IPS DF 4.7 (cell line): ENCODE measurements around the gene POLA1.
"Not testable (repeated sequence)": the region's sequence is repeated elsewhere in the genome, so short reads cannot be mapped to it uniquely, and the experiment has no call there.

Source experiments
- DNase-seq: peaks from one replicate; pipeline ENCODE4 v3.0.0-alpha.2; 2013; ENCODE audit warnings: low spot score; ENCODE audit errors: extremely low read depth

The POLA1 gene

DNA sequence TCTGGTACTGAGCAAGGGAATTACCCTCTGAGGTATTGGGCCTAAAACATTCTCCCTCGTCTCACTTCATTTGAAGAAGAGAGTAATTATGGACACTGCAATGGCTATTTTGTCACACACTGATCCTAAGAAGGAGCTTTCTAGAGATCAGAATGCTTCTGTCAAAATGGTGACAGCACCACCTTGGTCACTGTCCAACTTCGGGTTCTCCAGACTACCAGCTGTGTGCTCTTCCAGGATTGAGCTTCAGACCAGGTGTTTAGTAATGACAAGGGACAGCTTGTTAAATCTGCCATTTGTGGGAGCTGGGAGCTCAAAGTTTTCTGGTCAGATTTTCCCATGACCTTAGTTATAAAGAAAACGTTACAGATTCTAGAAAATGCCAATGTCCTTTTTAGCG, 105.4 kb downstream of the POLA1 start:
- no peak for DNase-seq

DNA sequence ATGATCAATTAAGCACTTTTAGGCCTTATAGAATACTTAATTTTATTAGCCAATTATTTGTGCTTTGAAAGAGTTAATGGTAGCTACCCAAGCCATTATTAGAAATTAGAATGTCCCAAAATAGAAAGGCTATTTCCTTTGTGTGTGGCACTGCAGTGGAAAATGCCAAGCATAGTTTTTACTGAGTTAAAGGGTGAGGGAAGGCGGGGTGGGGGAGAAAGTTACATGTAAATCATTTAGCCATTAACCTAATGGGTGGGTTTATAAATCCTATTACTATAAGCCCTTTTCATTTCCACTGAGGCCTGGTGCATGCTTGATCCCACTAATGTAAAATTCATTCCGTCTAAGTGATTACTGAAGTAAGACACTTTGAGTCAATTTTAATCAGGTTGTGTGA, 105.8 kb downstream of the POLA1 start:
- DNase-seq = no peak

DNA sequence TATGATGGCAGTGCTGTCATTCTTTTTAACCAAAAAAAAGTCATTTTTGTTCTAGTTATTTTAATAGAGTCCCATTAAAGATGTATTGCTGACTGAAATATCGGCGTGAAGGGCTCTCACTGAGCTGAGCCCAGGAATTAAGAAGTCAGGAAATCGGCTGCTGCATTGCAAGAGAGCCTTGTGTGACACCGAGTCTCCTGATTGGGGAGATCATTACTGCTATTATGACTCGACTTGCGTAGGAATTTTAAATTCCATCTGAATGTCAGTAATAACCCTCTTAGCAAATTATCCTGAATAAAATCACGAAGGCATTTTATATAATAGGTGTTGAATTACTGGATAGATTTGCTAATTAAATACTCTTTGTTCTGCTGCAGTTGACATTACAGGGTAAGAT, 111.5 kb downstream of the POLA1 start:
- DNase-seq = no peak

DNA sequence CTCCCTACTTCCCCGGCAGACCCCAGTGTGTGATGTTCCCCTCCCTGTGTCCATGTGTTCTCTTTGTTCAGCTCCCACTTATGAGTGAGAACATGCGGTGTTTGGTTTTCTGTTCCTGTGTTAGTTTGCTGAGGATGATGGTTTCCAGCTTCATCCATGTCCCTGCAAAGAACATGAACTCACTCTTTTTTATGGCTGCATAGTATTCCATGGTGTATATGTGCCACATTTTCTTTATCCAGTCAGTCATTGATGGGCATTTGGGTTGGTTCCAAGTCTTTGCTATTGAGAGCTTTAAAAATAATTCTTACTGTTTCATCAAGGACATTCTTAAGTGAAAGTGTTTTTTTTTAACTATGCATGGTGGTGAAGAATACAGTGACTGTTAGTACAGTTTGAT, 126.1 kb downstream of the POLA1 start:
- DNase-seq = not testable (repeated sequence)

DNA sequence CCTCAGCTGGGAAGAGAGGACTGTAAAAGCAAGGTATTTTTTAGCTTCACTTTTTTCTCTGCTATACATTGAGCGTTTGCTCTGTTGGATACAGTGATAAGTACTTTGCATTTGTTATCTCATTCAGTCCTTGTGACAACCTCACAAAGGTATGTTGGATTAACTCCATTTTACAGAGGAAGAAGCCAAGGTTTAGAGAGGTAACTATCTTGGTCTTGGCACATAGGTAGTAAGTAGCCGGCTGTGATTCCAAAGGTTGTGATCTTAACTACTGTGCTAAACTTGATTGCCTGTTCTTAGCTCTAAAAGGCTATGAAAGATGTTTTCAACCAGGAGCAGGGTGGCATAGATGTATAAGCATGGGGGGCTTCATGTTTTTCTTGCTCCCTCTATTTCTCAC, 134.4 kb downstream of the POLA1 start:
- no peak for DNase-seq

DNA sequence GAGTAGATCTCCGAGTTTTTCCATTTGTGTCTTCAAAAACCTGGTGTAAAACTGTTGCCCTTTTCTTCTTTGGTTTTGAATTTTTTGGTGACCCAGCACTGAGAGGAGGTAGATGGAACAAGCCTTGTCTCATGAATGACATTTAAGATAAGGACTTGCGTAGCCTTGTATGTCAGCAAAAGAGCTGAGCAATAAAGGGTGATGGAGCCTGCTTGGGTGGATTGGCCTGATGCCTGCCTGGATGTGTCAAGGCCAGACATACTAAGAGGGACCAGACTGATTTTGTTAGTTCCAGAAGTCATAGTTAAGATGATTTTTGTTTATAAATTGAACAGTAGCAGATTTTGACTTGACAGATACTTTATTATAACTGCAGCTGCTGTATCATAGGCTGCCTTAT, 134.9 kb downstream of the POLA1 start:
- no peak for DNase-seq

DNA sequence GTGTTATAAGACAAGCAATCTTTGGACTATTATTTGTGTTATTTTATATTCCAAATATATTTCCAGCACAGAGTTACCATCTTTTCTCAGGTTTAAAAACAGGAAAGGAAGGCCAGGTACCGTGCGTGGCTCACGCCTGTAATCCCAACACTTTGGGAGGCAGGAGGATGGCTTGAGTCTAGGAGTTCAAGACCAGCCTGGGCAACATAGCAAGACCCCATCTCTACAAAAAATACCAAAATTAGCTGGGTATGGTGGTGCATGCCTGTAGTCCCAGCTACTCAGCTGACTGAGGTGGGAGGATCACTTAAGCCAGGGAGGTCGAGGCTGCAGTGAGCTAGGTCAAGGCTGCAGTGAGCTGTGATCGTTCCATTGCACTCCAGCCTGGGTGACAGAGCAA, 140.0 kb downstream of the POLA1 start:
- DNase-seq = no peak

DNA sequence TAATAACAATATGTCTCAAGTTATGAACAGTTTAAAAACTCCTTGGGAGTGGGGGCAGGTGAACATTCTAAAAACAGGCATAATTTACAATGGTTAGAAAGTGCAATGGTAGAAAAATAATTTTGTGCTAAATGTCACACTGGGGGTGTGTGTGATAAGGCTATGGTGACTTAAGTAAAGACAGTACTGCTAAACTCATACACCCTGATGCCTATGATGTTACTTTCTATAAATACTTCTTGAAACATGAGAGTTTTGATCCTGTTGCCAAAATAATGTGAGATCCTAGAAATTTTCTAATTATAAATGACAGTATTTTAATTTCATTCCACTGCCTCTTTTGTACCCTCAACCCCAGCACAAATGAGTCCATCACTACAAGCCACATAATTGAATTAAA, 144.2 kb downstream of the POLA1 start:
- DNase-seq = no peak

DNA sequence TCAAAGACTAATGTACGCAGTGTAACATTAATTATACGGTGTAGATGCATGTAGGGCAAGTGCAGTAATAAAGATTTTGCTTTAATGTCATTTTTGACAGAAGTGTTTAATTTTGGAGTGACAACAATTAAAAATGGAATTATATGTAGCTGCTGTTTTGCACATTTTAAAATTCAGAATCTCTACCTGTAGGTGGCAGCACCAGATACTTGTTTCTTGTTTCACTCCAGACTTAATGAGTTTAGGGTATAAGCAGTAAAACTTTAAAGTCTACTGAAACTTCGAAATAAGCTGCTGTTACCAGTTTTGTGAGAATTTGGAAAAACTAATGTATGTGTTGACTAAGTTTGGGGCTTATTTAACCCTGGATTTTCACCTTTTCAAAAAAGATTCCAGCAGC, 144.9 kb downstream of the POLA1 start:
- DNase-seq = no peak

DNA sequence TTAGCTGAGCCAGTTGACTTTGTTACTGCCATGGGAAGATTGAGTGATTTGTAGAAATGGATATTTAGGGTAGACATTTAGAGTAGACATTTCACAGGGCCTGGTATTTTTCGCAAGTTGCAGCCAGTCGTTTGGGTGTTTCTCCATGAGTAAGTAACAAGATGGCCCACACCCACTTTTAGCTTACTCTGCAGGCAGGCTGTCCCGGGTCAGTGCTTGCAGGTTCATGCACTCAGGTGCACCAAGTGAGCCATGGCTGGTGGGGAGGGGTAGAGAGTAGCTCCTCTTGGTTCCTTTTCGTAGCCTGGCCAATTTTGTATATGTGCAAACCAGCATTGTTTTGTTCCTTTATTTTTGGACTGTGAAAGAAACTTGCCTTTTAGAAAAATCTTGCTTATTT, 145.6 kb downstream of the POLA1 start:
- no peak for DNase-seq

DNA sequence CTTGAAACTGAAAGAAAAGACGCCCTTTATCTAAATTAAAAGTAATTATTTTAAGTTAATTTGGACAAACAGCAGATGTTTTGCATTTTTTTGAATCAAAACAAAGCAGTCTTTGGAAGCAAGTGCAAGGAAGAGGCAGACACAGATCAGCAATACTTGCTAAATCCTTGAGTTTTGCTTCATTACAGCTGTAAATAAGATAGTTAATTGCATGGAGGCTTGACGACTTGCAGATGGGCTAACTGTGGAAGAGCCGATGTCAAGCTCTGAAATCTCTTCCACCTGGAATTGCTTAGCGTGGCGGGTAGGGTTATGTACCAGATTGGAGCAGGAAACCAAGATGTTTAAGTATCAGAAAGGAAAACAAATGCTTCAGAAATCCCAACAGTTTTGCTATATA, 148.8 kb downstream of the POLA1 start:
- no peak for DNase-seq

DNA sequence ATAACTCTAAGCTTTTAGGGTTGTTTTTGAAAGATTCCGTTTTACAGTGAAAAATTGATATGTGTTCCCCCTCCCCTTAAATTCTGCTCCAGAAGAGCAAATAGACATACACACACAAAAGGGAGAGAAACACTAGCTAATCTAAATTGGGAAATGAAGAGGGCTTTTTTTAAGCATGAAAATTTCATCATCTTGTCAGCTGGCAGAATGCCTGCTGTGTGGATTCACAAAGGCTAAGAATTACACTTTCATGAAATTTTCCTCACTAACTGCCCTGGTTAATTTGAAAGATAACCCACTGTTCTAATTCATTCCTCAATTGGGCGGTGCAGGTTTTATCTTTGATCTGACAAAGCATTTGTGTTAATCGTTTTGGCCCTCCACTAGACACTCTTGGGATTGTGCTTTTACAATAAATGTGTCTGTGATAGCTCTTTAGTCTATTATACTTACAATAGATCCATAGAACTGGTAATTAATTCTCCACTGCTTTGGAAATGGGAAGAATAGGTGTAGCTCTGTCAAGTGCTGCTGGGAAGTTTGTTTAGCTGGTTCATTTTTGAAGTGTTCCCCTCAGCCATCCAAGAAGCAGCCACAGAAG, 152.9 kb downstream of the POLA1 start:
- DNase-seq = no peak

DNA sequence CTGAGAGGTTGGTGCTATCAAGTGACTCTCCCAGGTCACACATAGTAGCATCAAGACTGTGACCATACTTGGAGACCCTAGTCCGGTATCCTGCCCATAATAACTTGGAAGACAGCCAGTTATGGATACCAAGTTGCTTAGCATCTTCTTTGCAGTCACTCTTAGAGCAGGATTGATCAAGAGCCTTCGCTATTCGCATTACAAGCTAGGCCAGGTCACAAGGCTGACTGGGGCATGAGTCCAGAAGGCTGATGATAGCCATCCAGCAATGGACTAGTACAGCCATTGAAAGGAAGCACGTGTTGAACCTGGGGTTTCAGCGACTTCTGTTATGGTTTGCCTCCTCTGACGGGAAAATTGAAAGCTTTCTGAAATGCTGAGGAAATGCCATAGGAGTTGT, 157.6 kb downstream of the POLA1 start:
- DNase-seq = no peak

DNA sequence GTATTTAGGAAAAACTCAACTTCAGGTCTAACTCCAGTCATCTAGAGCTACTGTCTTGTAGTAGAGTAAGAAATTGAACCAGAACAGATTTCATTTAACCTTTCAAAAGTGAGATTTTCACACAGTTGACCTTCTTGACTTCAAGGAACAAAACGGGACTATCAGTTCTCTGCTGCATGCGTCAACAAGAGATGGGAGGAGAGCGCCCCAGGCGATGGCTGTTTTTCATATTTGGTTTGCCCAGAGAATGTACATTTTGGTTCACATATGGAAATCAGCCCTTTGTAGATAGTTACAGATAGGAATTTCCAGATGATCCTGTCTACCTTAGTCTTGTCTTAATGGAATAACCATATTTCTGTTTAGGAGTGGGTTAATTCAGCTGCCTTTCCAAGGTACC, 158.1 kb downstream of the POLA1 start:
- DNase-seq = no peak

DNA sequence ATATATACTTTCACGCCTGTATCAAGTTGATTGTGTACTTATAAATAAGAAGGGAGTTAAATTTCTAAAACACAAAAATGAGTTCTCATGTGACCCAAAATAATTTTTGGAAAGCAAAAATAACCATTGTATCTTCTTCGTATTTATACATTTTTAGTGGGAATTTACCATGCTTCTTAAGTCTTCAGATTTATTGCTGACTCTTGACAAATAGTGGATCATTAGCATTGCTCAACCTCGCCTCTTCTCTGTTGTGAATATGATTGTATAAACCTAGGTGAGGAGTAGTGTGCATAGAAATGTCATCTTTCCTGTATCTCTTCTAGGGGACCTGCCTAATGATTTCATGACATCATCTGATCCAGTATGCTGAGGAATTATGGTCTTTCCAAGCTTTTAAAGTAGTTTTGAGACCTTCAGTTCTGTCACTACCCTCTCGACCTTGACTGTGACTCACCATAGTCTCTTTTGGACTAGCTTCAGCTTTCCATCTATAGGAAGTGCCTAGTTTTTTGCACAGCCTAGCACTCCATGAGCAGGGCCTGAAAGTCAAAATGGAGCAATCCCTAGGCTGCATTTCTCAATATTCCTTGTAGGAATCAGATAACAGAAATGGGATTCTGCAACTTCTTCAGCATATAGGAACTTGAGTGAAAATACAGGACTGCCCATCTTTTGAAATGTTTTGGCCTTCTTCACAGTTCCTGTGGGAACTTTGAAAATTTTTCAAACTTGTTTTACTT, 164.5 kb downstream of the POLA1 start:
- DNase-seq = no peak

DNA sequence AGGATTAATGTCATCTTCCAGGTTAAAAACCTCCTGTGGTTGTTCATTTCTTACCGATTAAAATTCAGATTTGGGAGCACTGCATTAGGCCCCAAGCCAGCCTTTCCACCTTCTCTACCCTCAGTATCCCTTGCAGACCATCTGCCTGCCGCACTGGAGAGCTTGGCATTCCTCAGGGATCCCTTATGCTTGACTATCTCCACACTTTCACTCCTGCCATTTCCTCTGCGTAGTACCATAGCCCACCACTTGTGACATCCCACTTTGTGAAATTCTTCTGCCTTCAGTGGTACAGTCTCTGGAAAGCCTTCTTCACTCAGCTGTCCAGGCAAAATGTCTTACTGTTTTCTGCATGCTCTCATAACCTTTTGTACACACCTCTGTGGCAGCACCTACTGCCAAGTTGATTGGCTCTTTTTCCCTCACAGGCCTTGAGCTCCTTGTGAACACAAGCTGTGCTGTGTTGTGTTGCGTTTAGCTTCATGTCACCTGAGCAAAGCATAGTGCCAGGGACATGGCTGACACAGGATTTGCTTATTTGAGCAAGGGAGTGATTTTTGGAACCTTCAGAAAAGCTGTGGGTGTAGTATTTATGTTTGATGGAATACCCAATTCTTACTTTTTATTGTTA, 165.6 kb downstream of the POLA1 start:
- DNase-seq = no peak

DNA sequence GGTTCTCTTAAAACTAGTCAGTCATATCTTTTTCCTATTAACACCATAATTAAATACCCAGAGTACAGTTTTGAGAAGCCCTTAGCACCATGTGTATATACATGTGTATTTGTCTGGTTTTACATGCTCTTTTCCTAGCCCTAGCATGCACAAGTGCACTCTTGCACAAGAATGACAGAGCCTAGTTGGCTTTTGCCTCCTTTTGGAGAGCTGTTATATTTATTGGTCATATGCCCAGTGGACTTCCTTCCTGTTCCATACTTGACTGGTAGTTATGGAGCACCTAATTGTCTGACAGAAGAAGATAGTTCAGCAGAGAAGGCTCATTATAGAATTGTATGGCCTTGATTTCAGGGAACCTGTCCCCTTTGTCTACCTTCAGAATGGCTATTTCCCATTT, 166.4 kb downstream of the POLA1 start:
- DNase-seq = no peak

DNA sequence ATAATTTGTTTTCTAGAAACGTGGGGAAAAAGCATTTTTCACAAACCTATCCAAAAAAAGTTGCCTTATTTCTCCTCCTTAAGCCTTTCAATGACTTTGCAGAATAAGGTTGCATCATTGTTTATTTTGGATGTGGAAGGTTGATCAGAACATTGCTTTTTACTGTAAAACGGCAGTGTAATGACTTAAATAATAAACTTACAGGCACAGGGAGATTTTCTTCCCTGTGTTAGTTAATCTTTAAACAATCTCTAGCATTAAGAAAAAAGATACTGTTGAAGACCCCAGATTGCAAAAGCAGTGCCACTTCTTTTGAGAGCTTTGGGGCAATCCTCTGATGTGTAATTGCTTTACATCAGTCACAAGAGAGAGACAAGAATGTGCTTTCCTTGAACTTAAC, 168.6 kb downstream of the POLA1 start:
- no peak for DNase-seq

DNA sequence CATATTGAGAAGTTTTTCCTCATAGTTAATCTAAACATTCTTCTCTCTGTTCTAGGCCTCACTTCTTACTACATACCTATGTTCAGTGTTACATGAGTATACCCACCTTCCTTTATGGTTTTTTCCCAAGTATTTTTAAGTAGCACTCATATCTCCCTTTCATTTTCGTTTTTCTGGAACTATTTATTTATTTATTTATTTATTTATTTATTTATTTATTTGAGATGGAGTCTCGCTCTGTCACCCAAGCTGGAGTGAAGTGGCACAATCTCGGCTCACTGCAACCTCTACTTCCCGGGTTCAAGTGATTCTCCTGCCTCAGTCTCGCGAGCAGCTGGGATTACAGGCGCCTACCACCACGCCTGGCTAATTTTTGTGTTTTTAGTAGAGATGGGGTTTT, 170.1 kb downstream of the POLA1 start:
- not testable (repeated sequence) for DNase-seq

DNA sequence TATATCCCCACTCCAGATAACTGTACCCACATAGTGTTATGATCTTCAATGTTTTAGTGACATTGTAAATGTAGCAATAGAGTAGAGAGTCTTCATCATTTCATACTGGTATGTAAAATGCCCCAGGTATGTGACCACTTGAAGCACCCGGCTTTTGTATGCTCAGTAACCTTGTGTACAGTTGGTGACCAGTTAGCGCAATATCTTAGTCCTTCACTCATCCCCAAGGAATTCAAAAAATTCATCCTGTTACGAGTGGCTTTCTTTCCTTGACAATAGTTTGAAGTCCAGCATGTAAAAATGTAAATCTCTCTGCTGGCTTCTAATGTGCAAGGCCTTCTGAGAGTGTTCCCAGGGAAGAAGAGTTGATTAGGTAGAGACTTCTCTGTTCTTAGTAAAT, 176.4 kb downstream of the POLA1 start:
- no peak for DNase-seq

DNA sequence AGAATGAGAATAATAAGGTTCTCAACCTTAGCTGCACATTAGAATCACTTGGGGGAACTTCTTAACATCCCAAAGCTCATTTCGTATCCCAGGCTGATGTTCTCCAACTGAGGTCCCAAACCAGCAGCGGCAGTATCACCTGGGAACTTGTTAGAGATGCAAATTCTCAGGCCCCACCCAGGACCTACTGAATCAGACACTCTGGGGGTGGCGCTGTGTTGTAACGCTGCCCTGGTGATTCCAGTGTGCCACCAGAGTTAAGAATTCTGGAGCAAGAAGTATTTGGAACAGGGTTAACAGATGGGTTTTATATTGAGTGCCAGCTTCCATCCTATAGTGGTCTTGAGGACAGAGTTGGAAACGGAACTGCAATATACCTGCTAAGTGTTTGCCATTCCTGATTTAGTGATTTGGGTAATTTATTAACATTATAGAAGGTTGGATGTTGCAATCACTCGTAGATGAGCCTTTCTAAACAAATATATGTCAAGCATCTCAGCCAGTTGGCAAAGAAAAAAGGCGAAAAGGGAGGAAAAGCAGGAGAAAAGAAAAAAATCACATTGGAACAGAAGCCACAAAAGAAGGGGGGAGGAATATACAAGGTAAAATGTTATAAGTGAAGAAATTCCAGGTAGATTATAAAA, 181.0 kb downstream of the POLA1 start:
- DNase-seq = no peak

DNA sequence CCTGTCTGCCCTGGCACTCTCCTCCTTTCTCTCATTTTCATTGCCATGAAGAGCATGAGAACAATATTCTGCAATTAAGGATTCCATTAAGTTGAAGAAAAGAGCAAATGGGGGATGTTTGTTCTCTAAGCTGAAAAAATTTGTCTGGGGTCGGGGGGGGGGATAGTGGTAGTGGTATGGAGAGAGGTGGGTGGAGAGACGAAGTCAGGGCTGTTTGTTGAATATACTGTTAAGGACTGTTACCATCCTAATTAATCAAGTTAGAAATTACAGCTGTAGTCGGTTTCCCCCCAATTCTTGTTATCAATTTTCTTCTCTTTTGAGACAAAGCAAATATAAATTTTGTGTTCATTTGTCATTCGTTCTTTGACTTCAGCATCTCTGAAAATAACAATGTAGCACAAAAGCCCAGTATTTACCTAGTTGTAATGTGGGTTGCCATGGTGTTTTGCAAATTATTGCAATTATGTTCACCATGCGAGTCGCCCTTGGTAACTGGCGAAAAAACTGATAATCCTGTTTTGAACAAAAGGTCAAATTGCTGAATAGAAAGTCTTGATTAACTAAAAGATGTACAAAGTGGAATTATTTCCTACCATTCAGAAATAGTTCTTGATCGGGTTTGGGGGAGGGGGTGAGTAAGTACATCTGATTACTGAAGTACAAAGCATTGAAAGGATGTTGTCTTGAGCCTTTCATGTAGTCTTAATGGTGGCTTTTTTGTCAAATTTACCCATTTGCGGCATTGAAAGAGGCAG, 183.0 kb downstream of the POLA1 start:
- no peak for DNase-seq
